NT2/D1 (cell line): ENCODE measurements around the gene RNGTT.

ENCODE experiments used
- YY1 ChIP-seq: IDR thresholded peaks from 2 replicates; pipeline ENCODE4 v1.6.1; 2011; ENCODE audit not compliant: insufficient read length, insufficient read depth
- ZNF274 ChIP-seq: IDR thresholded peaks from 2 replicates; pipeline ENCODE4 v1.6.1; 2011; ENCODE audit warnings: mild to moderate bottlenecking, low read depth, low read length

DNA sequence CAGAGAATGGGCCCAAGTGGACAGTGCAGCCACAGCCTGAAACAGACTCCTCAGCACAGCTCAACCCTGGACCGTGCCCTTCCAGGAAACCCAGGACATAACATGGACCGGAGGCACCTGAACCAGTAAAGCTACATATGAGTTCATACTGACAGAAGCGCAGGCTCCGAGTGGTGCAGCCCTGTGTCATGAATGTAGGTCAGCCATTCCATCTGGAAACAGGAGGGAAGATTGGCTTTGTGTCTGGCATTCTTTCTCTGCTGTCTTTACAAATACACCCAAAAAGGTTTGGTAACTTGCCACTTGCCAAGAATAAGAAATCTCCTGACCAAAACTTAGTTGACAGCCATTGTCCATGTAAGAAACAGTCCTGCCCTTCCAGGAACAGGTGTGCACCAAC, 366.6 kb downstream of the RNGTT start:
- TF ChIP-seq ZNF274, result no peak
- no peak for TF ChIP-seq YY1
